ENCODE measurements around the gene ATP11A. TPM values are rescaled to one million over a fixed set of nuclear protein-coding genes. Genes with fewer than 3 reads are reported as not detected.
A peak's percentile ranks its signal among the peaks of the same experiment; 100 is the strongest.

Gene ATP11A
- total RNA-seq = 10 to 100 TPM; 10.9 to 89.3 TPM

DNA sequence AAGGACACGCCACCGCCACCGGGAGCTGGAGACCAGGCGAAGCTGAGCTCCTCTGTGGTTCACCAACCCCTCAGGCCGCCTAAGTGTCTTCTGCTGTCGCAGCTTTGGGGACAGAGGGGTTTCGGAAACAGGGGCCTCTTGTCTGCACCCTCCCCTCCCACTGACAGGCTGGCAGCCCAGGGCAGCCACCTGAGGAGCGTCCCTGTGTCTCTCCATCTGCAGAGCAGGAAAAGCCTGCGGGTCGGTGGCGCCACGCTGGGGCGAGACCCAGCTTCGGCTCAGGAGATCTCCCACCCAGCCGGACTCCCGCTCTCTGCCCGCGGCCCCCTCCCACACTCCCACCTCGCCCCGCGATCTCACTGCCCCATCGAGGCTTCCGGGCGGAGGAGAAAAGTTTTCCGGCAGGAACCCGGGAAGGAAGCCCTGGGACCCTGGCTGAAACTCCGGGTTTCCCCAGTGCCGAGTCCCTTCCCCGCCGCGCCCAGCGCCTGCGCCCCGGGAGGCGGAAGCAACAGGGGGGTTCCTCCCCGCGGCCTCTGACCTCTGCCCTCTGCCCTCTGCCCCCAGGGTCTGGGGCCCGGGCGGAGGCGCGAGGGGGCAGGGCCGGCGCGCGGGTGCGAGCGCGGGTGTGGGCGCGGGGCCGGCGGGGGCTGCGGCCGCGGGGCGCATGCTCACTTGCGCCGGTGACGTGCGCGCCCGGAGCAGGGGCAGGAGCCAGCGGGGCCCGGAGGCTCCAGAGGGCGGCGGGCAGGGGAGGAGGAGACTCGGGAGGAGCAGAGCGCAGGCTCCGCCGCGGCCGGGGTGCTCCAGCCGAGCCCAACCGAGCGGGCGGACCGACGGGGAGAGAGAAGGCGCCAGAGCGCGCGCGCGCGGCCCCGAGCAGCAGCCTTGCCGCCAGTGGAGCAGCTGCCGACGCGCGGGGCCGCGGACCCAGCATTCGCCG, at the start of gene ATP11A:
Gene ATP11A (plus strand): TSS at position 736 of the 943 bp plus-strand sequence. CDS start 379 bp downstream, outside the sequence.
- intact Hi-C loops (cut with DNase I) = no loop called here
- H3K36me3 ChIP-seq = no peaks in the 10 kb centered on the region
- 4% methylated on average over 53 of the region's 95 CpGs for WGBS
- H3K9me3 ChIP-seq = no peaks in the 10 kb centered on the region
- peak within 1 kb of the TSS; percentile 85 to 87 for H3K27ac ChIP-seq
- H3K27me3 ChIP-seq (replicated peaks; ENCODE audit: insufficient read depth) = no peaks in the 10 kb centered on the region
- peak; percentile 87 for DNase-seq (ENCODE audit: low spot score)
- H3K4me1 ChIP-seq (replicated peaks) = no peaks in the 10 kb centered on the region
- peak; percentile 48 for TF ChIP-seq POLR2AphosphoS5 (IDR thresholded peaks at IDR 0.05)
- peak; percentile 94 for TF ChIP-seq POLR2A (IDR thresholded peaks at IDR 0.05)
- TF ChIP-seq, protein P1, sequence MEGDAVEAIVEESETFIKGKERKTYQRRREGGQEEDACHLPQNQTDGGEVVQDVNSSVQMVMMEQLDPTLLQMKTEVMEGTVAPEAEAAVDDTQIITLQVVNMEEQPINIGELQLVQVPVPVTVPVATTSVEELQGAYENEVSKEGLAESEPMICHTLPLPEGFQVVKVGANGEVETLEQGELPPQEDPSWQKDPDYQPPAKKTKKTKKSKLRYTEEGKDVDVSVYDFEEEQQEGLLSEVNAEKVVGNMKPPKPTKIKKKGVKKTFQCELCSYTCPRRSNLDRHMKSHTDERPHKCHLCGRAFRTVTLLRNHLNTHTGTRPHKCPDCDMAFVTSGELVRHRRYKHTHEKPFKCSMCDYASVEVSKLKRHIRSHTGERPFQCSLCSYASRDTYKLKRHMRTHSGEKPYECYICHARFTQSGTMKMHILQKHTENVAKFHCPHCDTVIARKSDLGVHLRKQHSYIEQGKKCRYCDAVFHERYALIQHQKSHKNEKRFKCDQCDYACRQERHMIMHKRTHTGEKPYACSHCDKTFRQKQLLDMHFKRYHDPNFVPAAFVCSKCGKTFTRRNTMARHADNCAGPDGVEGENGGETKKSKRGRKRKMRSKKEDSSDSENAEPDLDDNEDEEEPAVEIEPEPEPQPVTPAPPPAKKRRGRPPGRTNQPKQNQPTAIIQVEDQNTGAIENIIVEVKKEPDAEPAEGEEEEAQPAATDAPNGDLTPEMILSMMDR (IDR thresholded peaks at IDR 0.05) = peak in 1 of 4 experiments; percentile 27
- peak within 1 kb of the TSS; percentile 69 to 79 for H3K4me3 ChIP-seq

DNA sequence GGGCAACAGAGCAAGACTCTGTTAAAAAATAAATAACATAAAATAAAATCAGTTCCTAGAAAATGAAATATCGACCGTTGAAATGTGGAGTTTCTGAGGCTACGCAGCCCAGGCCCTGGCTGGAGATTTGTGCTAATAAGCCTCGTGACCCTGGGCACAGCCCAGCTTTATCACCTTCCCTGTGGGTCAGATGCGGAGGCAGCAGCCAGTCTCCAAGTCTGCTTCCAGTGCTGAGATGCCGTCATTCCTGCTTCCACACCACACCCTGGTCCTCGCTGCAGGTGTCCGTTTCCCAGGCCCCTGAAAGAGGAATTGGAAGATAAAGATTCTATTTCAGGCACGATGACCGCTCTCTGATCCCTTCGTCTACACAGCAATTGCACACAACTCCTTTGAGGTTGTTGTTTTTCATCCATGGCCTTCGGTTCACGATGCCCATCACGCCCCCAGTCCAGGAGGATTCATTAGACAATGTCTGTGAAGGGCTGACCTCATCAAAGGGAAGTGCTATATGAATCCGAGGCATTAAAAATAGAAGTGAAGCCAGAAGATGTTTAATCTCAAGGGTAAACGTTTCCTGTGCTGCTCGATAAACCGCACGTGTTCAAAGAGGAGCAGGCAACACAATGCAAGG, 48.3 kb upstream of the ATP11A start:
- intact Hi-C loops (cut with DNase I) = loop anchor here (5.0 kb wide), 1 partner anchor 231 kb away; no protein-coding TSS in a partner anchor
- H3K27ac ChIP-seq = no peak overlapping the region
- no peaks in the 10 kb centered on the region for H3K27me3 ChIP-seq (replicated peaks; ENCODE audit: insufficient read depth)
- no peak for DNase-seq (ENCODE audit: low spot score)
- 87% methylated on average over 19 of the region's 19 CpGs for WGBS
- TF ChIP-seq, protein P1 (IDR thresholded peaks at IDR 0.05) = no peak
- TF ChIP-seq POLR2AphosphoS5 (IDR thresholded peaks at IDR 0.05) (no peak), POLR2A (IDR thresholded peaks at IDR 0.05) (no peak)
- no peaks in the 10 kb centered on the region for H3K9me3 ChIP-seq
- no peaks in the 10 kb centered on the region for H3K36me3 ChIP-seq
- H3K4me1 ChIP-seq (replicated peaks) = no peaks in the 10 kb centered on the region
- no peak overlapping the region for H3K4me3 ChIP-seq

DNA sequence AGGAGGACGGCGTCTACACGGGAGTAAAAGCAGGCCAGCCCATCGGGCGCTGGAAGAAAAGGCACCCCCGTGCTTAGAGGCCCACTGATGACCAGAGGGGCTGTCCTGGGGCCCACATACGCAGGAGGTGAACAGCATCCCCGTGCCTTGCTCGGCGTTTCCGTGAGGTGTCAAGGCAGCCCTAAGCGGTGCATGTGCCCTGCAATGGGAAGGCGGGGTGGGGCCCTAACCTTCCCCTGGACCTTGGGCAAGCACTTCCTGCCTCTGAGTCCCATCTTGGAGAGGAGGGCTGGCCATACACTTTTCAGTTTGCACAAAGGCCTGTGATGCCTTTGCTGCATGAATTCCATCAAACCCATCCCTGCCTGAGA, 47.8 kb upstream of the ATP11A start:
- Histone ChIP-seq H3K27me3 (replicated peaks; ENCODE audit: insufficient read depth) (no peaks in the 10 kb centered on the region), H3K27ac (no peak overlapping the region), H3K4me3 (no peak overlapping the region), H3K9me3 (no peaks in the 10 kb centered on the region), H3K36me3 (no peaks in the 10 kb centered on the region), H3K4me1 (replicated peaks) (no peaks in the 10 kb centered on the region)
- DNase-seq (ENCODE audit: low spot score) = no peak
- intact Hi-C loops (cut with DNase I) = loop anchor here (5.0 kb wide), 1 partner anchor 230 kb away; no protein-coding TSS in a partner anchor
- 93% methylated on average over 13 of the region's 13 CpGs for WGBS
- no peak for TF ChIP-seq POLR2A (IDR thresholded peaks at IDR 0.05)
- TF ChIP-seq POLR2AphosphoS5 (IDR thresholded peaks at IDR 0.05) = no peak
- TF ChIP-seq, protein P1 (IDR thresholded peaks at IDR 0.05) = no peak

DNA sequence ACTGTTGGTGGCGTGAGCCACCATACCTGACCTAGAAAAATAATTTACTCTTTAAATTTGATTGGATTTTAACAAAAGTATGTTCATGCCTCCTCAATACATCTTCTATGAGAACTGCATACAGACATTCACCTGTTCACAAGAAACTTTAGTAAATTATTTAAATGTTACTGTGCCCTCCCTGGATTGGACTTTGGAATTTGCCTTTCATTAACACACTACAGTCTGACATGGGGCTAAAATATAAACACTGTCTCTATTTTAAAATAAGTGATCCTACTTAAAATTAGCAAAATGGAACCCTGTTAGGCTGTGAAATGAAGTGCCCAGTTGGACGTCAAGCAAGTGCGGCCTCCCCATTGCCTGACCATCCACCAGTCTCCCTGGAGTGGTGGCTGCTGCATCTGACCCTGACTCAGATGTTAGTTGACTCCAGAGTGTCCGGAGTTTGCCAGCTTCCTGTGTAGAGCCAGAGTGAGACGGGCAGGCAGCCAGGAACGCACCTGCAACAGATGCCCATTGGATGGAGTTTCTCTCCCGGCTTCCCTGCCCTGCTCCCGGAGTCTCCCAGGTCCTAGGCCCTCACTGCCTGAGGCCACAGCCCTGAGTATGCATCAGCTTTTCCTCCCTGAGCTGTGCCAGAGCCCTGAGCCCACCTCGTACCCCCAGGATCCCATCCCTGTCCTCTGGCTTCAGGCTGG, 45.9 kb upstream of the ATP11A start:
- Histone ChIP-seq H3K27me3 (replicated peaks; ENCODE audit: insufficient read depth) (no peaks in the 10 kb centered on the region), H3K4me1 (replicated peaks) (no peaks in the 10 kb centered on the region), H3K36me3 (no peaks in the 10 kb centered on the region), H3K27ac (no peak overlapping the region), H3K4me3 (no peak overlapping the region), H3K9me3 (no peaks in the 10 kb centered on the region)
- TF ChIP-seq, protein P1 (IDR thresholded peaks at IDR 0.05) = no peak
- TF ChIP-seq POLR2A (IDR thresholded peaks at IDR 0.05) (no peak), POLR2AphosphoS5 (IDR thresholded peaks at IDR 0.05) (no peak)
- no peak for DNase-seq (ENCODE audit: low spot score)
- WGBS = 79% methylated on average over 9 of the region's 9 CpGs
- intact Hi-C loops (cut with DNase I) = loop anchor here (5.0 kb wide), 1 partner anchor 228 kb away; no protein-coding TSS in a partner anchor
